ENCODE results near the gene RPS2.

GRCh38 chr16:1999866-2000514 lies 35.4 kb upstream of the RPS2 start:
- TF ChIP-seq CTCF (conservative IDR thresholded peaks at IDR 0.05; ENCODE audit: low read length), result no peak
- TF ChIP-seq EZH2phosphoT487 (IDR thresholded peaks at IDR 0.05; ENCODE audit: borderline replicate concordance), result no peak
